DOHH2 (cell line): ENCODE measurements around the gene EBPL.

Experiments used
- CTCF ChIP-seq: fragments of 200-600 bp; sonication (generic); IDR thresholded peaks from one replicate; pipeline ENCODE4 v1.5.1; 2014; ENCODE audit warnings: antibody characterized with exemption, mild to moderate bottlenecking, low read depth, low read length; ENCODE audit not compliant: poor library complexity, severe bottlenecking
- EZH2phosphoT487 ChIP-seq: fragments of 200-600 bp; sonication (generic); IDR thresholded peaks from 2 replicates; pipeline ENCODE4 v1.6.1; 2017; ENCODE audit warnings: borderline replicate concordance, mild to moderate bottlenecking, antibody characterized with exemption, low read length, moderate library complexity, mixed read lengths

- TF ChIP-seq CTCF (no peak), EZH2phosphoT487 (no peak)
Observed at GRCh38 chr13:49620170-49620621, 71.1 kb downstream of the EBPL start.
